H1 (cell line): Measurements from ENCODE around the gene TXNRD2. TPM values are rescaled to one million over a fixed set of nuclear protein-coding genes. Genes with fewer than 3 reads are reported as not detected.

Source experiments
- CTCF ChIA-PET: fragments of 300-600 bp; sonication (Branson Sonifier 250); formaldehyde crosslinking; loops from one replicate; lab custom pipeline; 2021; ENCODE audit not compliant: partially characterized antibody; lab: Charles Lee
- POLR2A ChIA-PET: fragments of 300-600 bp; sonication (Branson Sonifier 250); formaldehyde crosslinking; loops from one replicate; lab custom pipeline; 2021; ENCODE audit warnings: inconsistent platforms; ENCODE audit not compliant: partially characterized antibody; lab: Charles Lee
- DNase-seq, 2 experiments: peaks; one replicate each; pipeline versions ENCODE4 v3.0.0 to v3.0.0-alpha.2; 2010 to 2022; ENCODE audit warnings: low spot score in 2 of 2, low read depth in 1 of 2, mixed read lengths in 1 of 2
- FAIRE-seq: peaks from 2 replicates; lab custom pipeline; 2011; peaks lifted over from hg19 to GRCh38; lab: Jason Lieb, UNC
- H2AFZ ChIP-seq: 2 replicates; pipeline ENCODE4 v1.8.1; 2012; ENCODE audit warnings: low read length, inconsistent platforms
- H2AK5ac ChIP-seq: 2 replicates; pipeline ENCODE4 v1.6.1; 2013; ENCODE audit warnings: low read depth, low read length
- H2BK120ac ChIP-seq: replicated peaks from 2 replicates; pipeline ENCODE3; 2013; ENCODE audit warnings: low read depth, low read length, inconsistent platforms
- H2BK12ac ChIP-seq: 2 replicates; pipeline ENCODE4 v1.6.1; 2013; ENCODE audit warnings: low read depth, low read length
- H2BK15ac ChIP-seq: 2 replicates; pipeline ENCODE4 v1.6.1; 2013; ENCODE audit warnings: low read length
- H2BK20ac ChIP-seq: 2 replicates; pipeline ENCODE4 v1.6.1; 2013; ENCODE audit warnings: low read length
- H2BK5ac ChIP-seq: 2 replicates; pipeline ENCODE4 v1.6.1; 2013; ENCODE audit warnings: low read depth, low read length
- H3K14ac ChIP-seq: 2 replicates; pipeline ENCODE4 v1.6.1; 2013; ENCODE audit warnings: inconsistent platforms; ENCODE audit not compliant: insufficient read length
- H3K18ac ChIP-seq: 2 replicates; pipeline ENCODE4 v1.6.1; 2013; ENCODE audit warnings: low read length; ENCODE audit errors: extremely low read depth
- H3K23ac ChIP-seq: 2 replicates; pipeline ENCODE4 v1.6.1; 2013; ENCODE audit warnings: inconsistent platforms; ENCODE audit not compliant: insufficient read length
- H3K23me2 ChIP-seq: 2 replicates; pipeline ENCODE4 v1.6.1; 2013; ENCODE audit warnings: low read depth, low read length
- H3K27ac ChIP-seq: 2 replicates; pipeline ENCODE4 v1.6.1; 2011; ENCODE audit warnings: low read depth, low read length, inconsistent platforms
- H3K27me3 ChIP-seq, 4 experiments: replicated peaks in 1 of 4; 1 replicate in 1 of 4; 2 replicates in 3 of 4; pipeline versions ENCODE4 v1.6.1 to v1.8.1; 2011 to 2013; ENCODE audit warnings: low read length in 3 of 4, mild to moderate bottlenecking in 3 of 4, inconsistent platforms in 2 of 4, mixed read lengths in 2 of 4, moderate library complexity in 1 of 4; ENCODE audit not compliant: control insufficient read depth in 3 of 4, insufficient read depth in 3 of 4; ENCODE audit errors: extremely low read depth in 1 of 4
- H3K36me3 ChIP-seq, 4 experiments: 2 replicates each; pipeline versions ENCODE4 v1.6.1 to v1.8.1; 2011 to 2013; ENCODE audit warnings: mild to moderate bottlenecking in 4 of 4, low read length in 3 of 4, moderate library complexity in 2 of 4, control low read depth in 1 of 4, inconsistent platforms in 1 of 4; ENCODE audit not compliant: insufficient read depth in 4 of 4, control insufficient read depth in 2 of 4
- H3K4ac ChIP-seq: replicated peaks from 2 replicates; pipeline ENCODE3; 2013; ENCODE audit warnings: low read length, low read depth, mixed read lengths, inconsistent platforms; ENCODE audit not compliant: insufficient read length
- H3K4me1 ChIP-seq, 4 experiments: replicated peaks in 1 of 4; 1 replicate in 1 of 4; 2 replicates in 3 of 4; pipeline versions ENCODE4 v1.6.1 to v1.8.1; 2011 to 2013; ENCODE audit warnings: low read length in 3 of 4, inconsistent platforms in 2 of 4, mixed read lengths in 1 of 4; ENCODE audit not compliant: insufficient read depth in 4 of 4, control insufficient read depth in 3 of 4
- H3K4me2 ChIP-seq, 2 experiments: 2 replicates each; pipeline versions ENCODE4 v1.6.1 to v1.8.1; 2011 to 2013; ENCODE audit warnings: low read depth in 2 of 2, low read length in 2 of 2, control low read depth in 1 of 2, inconsistent platforms in 1 of 2, mild to moderate bottlenecking in 1 of 2; ENCODE audit not compliant: insufficient read depth in 1 of 2
- H3K4me3 ChIP-seq, 4 experiments: fragments of 200-600, 300-600 bp in 1 of 4; sonication (generic), shearing (Covaris generic), sonication (Bioruptor Twin) in 1 of 4; 2 replicates each; pipeline versions ENCODE4 v1.5.1 to v1.8.1; 2011 to 2016; ENCODE audit warnings: low read length in 4 of 4, low read depth in 3 of 4, control low read depth in 2 of 4, inconsistent platforms in 2 of 4, mild to moderate bottlenecking in 2 of 4, mixed read lengths in 1 of 4, moderate library complexity in 1 of 4; ENCODE audit not compliant: insufficient read depth in 2 of 4; ENCODE audit errors: extremely low read depth in 1 of 4
- H3K56ac ChIP-seq: replicated peaks from 2 replicates; pipeline ENCODE3; 2013; ENCODE audit warnings: low read depth, mild to moderate bottlenecking, mixed read lengths, low read length, inconsistent platforms; ENCODE audit not compliant: insufficient read length
- H3K79me1 ChIP-seq: 2 replicates; pipeline ENCODE4 v1.6.1; 2013; ENCODE audit warnings: low read depth, low read length, control low read depth
- H3K79me2 ChIP-seq, 2 experiments: 2 replicates each; pipeline versions ENCODE4 v1.6.1 to v1.8.1; 2012 to 2013; ENCODE audit warnings: low read length in 2 of 2, mild to moderate bottlenecking in 2 of 2, inconsistent platforms in 1 of 2; ENCODE audit not compliant: insufficient read depth in 2 of 2, control insufficient read depth in 1 of 2
- H3K9ac ChIP-seq, 4 experiments: replicated peaks in 1 of 4; 1 replicate in 1 of 4; 2 replicates in 3 of 4; pipeline versions ENCODE4 v1.6.1 to v1.8.1; 2011 to 2013; ENCODE audit warnings: low read depth in 3 of 4, low read length in 3 of 4, control low read depth in 2 of 4, mild to moderate bottlenecking in 2 of 4, moderate library complexity in 2 of 4, inconsistent platforms in 1 of 4; ENCODE audit errors: extremely low read depth in 1 of 4
- H3K9me3 ChIP-seq, 2 experiments: 2 replicates each; pipeline versions ENCODE4 v1.6.1 to v1.8.1; 2012 to 2013; ENCODE audit warnings: mild to moderate bottlenecking in 2 of 2, moderate library complexity in 2 of 2, control low read depth in 1 of 2, inconsistent platforms in 1 of 2, low read depth in 1 of 2, low read length in 1 of 2, mixed read lengths in 1 of 2; ENCODE audit not compliant: insufficient read depth in 2 of 2
- H4K20me1 ChIP-seq, 2 experiments: replicated peaks in 1 of 2; 2 replicates each; pipeline versions ENCODE3 to v1.8.1; 2011 to 2013; ENCODE audit warnings: inconsistent platforms in 2 of 2, low read length in 2 of 2, mild to moderate bottlenecking in 1 of 2; ENCODE audit not compliant: insufficient read depth in 2 of 2, control insufficient read depth in 1 of 2
- H4K5ac ChIP-seq: 2 replicates; pipeline ENCODE4 v1.6.1; 2013; ENCODE audit warnings: low read length, low read depth, mixed read lengths, inconsistent platforms; ENCODE audit not compliant: insufficient read length
- H4K8ac ChIP-seq: 2 replicates; pipeline ENCODE4 v1.8.0; 2013; ENCODE audit warnings: mild to moderate bottlenecking, moderate library complexity, low read length, inconsistent platforms; ENCODE audit not compliant: insufficient read depth; ENCODE audit errors: extremely low read depth
- H4K91ac ChIP-seq: replicated peaks from 2 replicates; pipeline ENCODE3; 2013; ENCODE audit warnings: low read length, mixed read lengths, inconsistent platforms; ENCODE audit not compliant: insufficient read length
- ASH2L ChIP-seq: fragments of 200-600, 300-600 bp; sonication (generic); IDR thresholded peaks from one replicate; pipeline ENCODE4 v1.7.1; 2017; ENCODE audit warnings: low read length
- BACH1 ChIP-seq: IDR thresholded peaks from 2 replicates; pipeline ENCODE4 v1.6.1; 2012; ENCODE audit warnings: low read length, improper control_type of control experiment
- BRCA1 ChIP-seq: IDR thresholded peaks from 2 replicates; pipeline ENCODE4 v1.6.1; 2012; ENCODE audit warnings: low read depth, low read length, improper control_type of control experiment
- CBX5 ChIP-seq: fragments of 300-800, 300-1000 bp; sonication (generic); IDR thresholded peaks from 2 replicates; pipeline ENCODE4 v1.7.1; 2016; ENCODE audit warnings: antibody characterized with exemption, low read length, low read depth
- CBX8 ChIP-seq: fragments of 300-800, 300-1000 bp; sonication (generic); IDR thresholded peaks from 2 replicates; pipeline ENCODE4 v1.7.1; 2016; ENCODE audit warnings: low read depth, low read length, borderline replicate concordance
- CHD1 ChIP-seq: IDR thresholded peaks from 2 replicates; pipeline ENCODE4 v1.6.1; 2012; ENCODE audit warnings: low read depth, low read length, improper control_type of control experiment
- EZH2 ChIP-seq: fragments of 200-600 bp; sonication (generic); IDR thresholded peaks from 2 replicates; pipeline ENCODE4 v1.7.1; 2012; ENCODE audit warnings: low read depth, mild to moderate bottlenecking, moderate library complexity, low read length, inconsistent platforms; ENCODE audit not compliant: severe bottlenecking
- JUN ChIP-seq: IDR thresholded peaks from 2 replicates; pipeline ENCODE4 v1.6.1; 2011; ENCODE audit warnings: low read depth, mild to moderate bottlenecking, improper control_type of control experiment, low read length
- KDM4A ChIP-seq: IDR thresholded peaks from one replicate; pipeline ENCODE4 v1.7.1; 2012; ENCODE audit warnings: low read depth, mild to moderate bottlenecking, moderate library complexity, low read length, inconsistent platforms; ENCODE audit not compliant: severe bottlenecking
- MAFK ChIP-seq: IDR thresholded peaks from 2 replicates; pipeline ENCODE4 v1.6.1; 2012; ENCODE audit warnings: low read depth, mild to moderate bottlenecking, improper control_type of control experiment, low read length
- NRF1 ChIP-seq: IDR thresholded peaks from 2 replicates; pipeline ENCODE4 v1.6.1; 2011; ENCODE audit warnings: mild to moderate bottlenecking, low read depth, low read length, improper control_type of control experiment
- RAD21 ChIP-seq, 2 experiments: IDR thresholded peaks in 1 of 2; conservative IDR thresholded peaks in 1 of 2; 2 replicates each; pipeline ENCODE4 v1.6.1; 2011; ENCODE audit warnings: low read depth in 2 of 2, low read length in 2 of 2, improper control_type of control experiment in 1 of 2, inconsistent platforms in 1 of 2, mild to moderate bottlenecking in 1 of 2, moderate library complexity in 1 of 2
- RFX5 ChIP-seq: IDR thresholded peaks from 2 replicates; pipeline ENCODE4 v1.6.1; 2011; ENCODE audit warnings: low read depth, low read length, improper control_type of control experiment, borderline replicate concordance
- SP4 ChIP-seq: IDR thresholded peaks from 2 replicates; pipeline ENCODE4 v1.6.1; 2012; ENCODE audit warnings: low read length, inconsistent platforms
- TAF7 ChIP-seq: optimal IDR thresholded peaks from 2 replicates; pipeline ENCODE3; 2011; ENCODE audit warnings: low read depth, mild to moderate bottlenecking, inconsistent platforms, low read length, moderate library complexity, borderline replicate concordance
- WGBS, 2 experiments: shearing (Covaris generic) in 1 of 2; methylation state at CpG; one replicate each; pipeline versions ENCODE4 v1.1.6 to v1.1.7; 2013 to 2015; ENCODE audit warnings: low lambda C conversion rate in 2 of 2, mixed read lengths in 2 of 2, inconsistent platforms in 1 of 2, low coverage in 1 of 2, missing lambda C conversion rate in 1 of 2; ENCODE audit not compliant: insufficient replicate concordance in 2 of 2, insufficient coverage in 1 of 2, insufficient read length in 1 of 2; ENCODE audit errors: extremely low coverage in 1 of 2, missing lambda C conversion rate in 1 of 2; 5-methylcytosine and 5-hydroxymethylcytosine counted together
- polyA plus RNA-seq, 7 experiments: library from polyadenylated mRNA; depleted of rRNA in 3 of 7; stranded (reverse) in 5 of 7; unstranded in 2 of 7; fragments of >200 nt in 5 of 7; fragments of 200-250 nt in 2 of 7; gene quantifications; 1 replicate in 5 of 7; 2 replicates in 1 of 7; 4 replicates in 1 of 7; pipeline versions ENCODE4 v1.2.1 to v1.2.3, GENCODE V29; 2011 to 2013; ENCODE audit warnings: missing spikeins in 2 of 7, mixed read lengths in 2 of 7
- total RNA-seq: library from RNA; stranded (reverse); fragmentation: NEBNext Ultra II Directional; extraction: Animal tissue kit (Norgen Biotek cat#: 25700); gene quantifications from 2 replicates; pipeline ENCODE4 v1.2.1, GENCODE V29; 2021

The TXNRD2 gene
- total and polyA plus RNA-seq, 2 of the 8 experiments (the other 6 are each of a cell fraction or from before 2014, with no cell fraction given) = 14.8 to 21.9 TPM

GRCh38 chr22:19872779-19873137 is 68.9 kb downstream of the TXNRD2 start:
- Histone ChIP-seq H3K36me3 (no peaks in the 10 kb centered on the region), H2BK12ac (peak overlapping the region; percentile 80; the same call in 1 of the 2 replicates), H3K23me2 (no peaks in the 10 kb centered on the region), H4K20me1 (no peaks in the 10 kb centered on the region), H2BK20ac (no peak overlapping the region), H2BK5ac (peak overlapping the region; percentile 44), H3K9me3 (no peaks in the 10 kb centered on the region), H2BK15ac (0 out of 2 replicates have a peak overlapping the region, but pooled peaks have one; percentile 46), H3K4ac (peak overlapping the region; percentile 38), H4K8ac (no peak overlapping the region), H2AK5ac (no peak overlapping the region), H3K79me2 (no peaks in the 10 kb centered on the region), H4K91ac (no peak overlapping the region), H3K4me2 (no peak overlapping the region), H3K27ac (no peak overlapping the region), H3K18ac (no peak overlapping the region), H2BK120ac (no peak overlapping the region), H3K4me3 (no peak overlapping the region), H3K79me1 (no peaks in the 10 kb centered on the region; the same call in 1 of the 2 replicates), H2AFZ (no peak overlapping the region), H3K23ac (no peak overlapping the region), H3K4me1 (peaks cover 0 to 7% (median 4%) of the 10 kb centered on the region in 4 experiments; a peak in 4 of 7 replicates), H3K9ac (no peak overlapping the region), H4K5ac (no peak overlapping the region), H3K56ac (no peak overlapping the region), H3K14ac (no peak overlapping the region), H3K27me3 (no peaks in the 10 kb centered on the region)
- no peak for FAIRE-seq
- DNase-seq = peak in 1 of 2 experiments; percentile 51
- POLR2A ChIA-PET = interaction anchor here (0.6 to 4.6 kb wide), 3 partner anchors 8 to 240 kb away, joined by 3 to 27 read pairs (median 7); no protein-coding TSS in a partner anchor
- WGBS, 2 experiments = 86% methylated on average over 7 of the region's 7 CpGs; no CpG with 5 or more reads in 1 of the 2 experiments
- CTCF ChIA-PET = interaction anchor here (0.8 kb wide), 1 partner anchor 52 kb away, joined by 3 read pairs; no protein-coding TSS in a partner anchor
- TF ChIP-seq JUN (no peak), NRF1 (no peak), MAFK (no peak), CBX8 (no peak), BACH1 (no peak), SP4 (no peak), TAF7 (no peak), CBX5 (no peak), KDM4A (no peak), BRCA1 (no peak), RFX5 (no peak), RAD21 (IDR thresholded peaks at IDR 0.05 in 1 of 2, conservative IDR thresholded peaks at IDR 0.05 in 1 of 2; ENCODE audit: low read depth in 2 of 2, low read length in 2 of 2) (no peak), EZH2 (no peak), CHD1 (no peak), ASH2L (no peak)
